Pancreas (tissue), 10 donors: ENCODE results near the gene CCDC127. TPM values are rescaled to one million over a fixed set of nuclear protein-coding genes. Genes with fewer than 3 reads are reported as not detected.

Source experiments
- ATAC-seq, 4 donors: fragments of 200-7000 bp; cut with Tn5 transposase; one replicate each; pipeline versions ENCODE4 v1.8.0 to v1.9.1; 2020; ENCODE audit warnings: mild to moderate bottlenecking in 4 of 4, moderate library complexity in 4 of 4
- DNase-seq, 6 donors: peaks; one replicate each; pipeline ENCODE4 v3.0.0-alpha.2; 2020
- FAIRE-seq: peaks from 2 replicates; lab custom pipeline; 2012; peaks lifted over from hg19 to GRCh38; lab: Jason Lieb, UNC
- H3K27ac ChIP-seq, 4 donors: fragments of 200-600 bp; sonication (generic); 1 replicate in 3 of 4; 2 replicates in 1 of 4; pipeline versions ENCODE4 v1.5.0 to v1.8.0; 2020
- H3K27me3 ChIP-seq, 4 donors: fragments of 200-600 bp; one replicate each; pipeline ENCODE4 v1.8.0; 2021
- H3K36me3 ChIP-seq, 3 donors: fragments of 200-600 bp; sonication (generic) in 1 of 3; one replicate each; pipeline versions ENCODE4 v1.5.0 to v1.8.0; 2020 to 2021
- H3K4me1 ChIP-seq, 3 donors: fragments of 200-600 bp; one replicate each; pipeline ENCODE4 v1.8.0; 2021
- H3K4me3 ChIP-seq, 4 donors: fragments of 200-600 bp; sonication (generic) in 2 of 4; one replicate each; pipeline versions ENCODE4 v1.5.0 to v1.8.0; 2020 to 2021
- H3K9me3 ChIP-seq, 4 donors: fragments of 200-600 bp; one replicate each; pipeline ENCODE4 v1.8.0; 2021
- CTCF ChIP-seq, 4 donors: fragments of 200-600 bp; sonication (generic) in 3 of 4; IDR thresholded peaks; one replicate each; pipeline versions ENCODE4 v1.5.0 to v1.8.0; 2021; ENCODE audit warnings: antibody characterized with exemption in 4 of 4
- WGBS, 2 donors: extraction: QIAGEN DNeasy Blood & Tissue Kit; methylation state at CpG; one replicate each; pipeline ENCODE4 v1.1.7; 2013; 5-methylcytosine and 5-hydroxymethylcytosine counted together
- intact Hi-C, 3 donors: fragments of 100-400 bp; cut with DNase I; formaldehyde crosslinking; loops; one replicate each; pipeline versions ENCODE4 v1.11.1 to v1.14.2; 2022
- polyA plus RNA-seq, 2 donors: library from polyadenylated mRNA; stranded (reverse); fragments of 200-250 nt; gene quantifications; one replicate each; pipeline ENCODE4 v1.2.3, GENCODE V29; 2013
- total RNA-seq, 6 donors: library from RNA; stranded (reverse); fragmentation: NEBNext Ultra II Directional in 4 of 6; extraction: Animal tissue kit (Norgen Biotek cat#: 25700) in 4 of 6; gene quantifications; one replicate each; pipeline versions ENCODE4 v1.2.1 to v1.2.4, GENCODE V29; 2021 to 2023
- donor health status: healthy with polysubstance abuse.
- donor health status: DM: no; HTN: no; CAD: no; lungs with moderate emphysema.
- donor health status: DM: no; HTN: no; CAD: no.
- donor health status: control.
- donor health status: control.
- donor health status: Bipolar disorder and iron deficiency.
- donor health status: DM: yes; HTN: yes; CAD: no.
- donor health status: DM: no; HTN: no; CAD: no.
- donor health status: DM: no; HTN: no; CAD: no.
- donor health status: DM: yes; HTN: yes; CAD: no.

Gene CCDC127
- total and polyA plus RNA-seq, 8 donors: 1.2 to 3.9 (median 1.9) TPM

- no peak overlapping the region for H3K4me3 ChIP-seq
- intact Hi-C loops: no loop called here
- no peaks in the 10 kb centered on the region for H3K36me3 ChIP-seq
- no peaks in the 10 kb centered on the region for H3K9me3 ChIP-seq
- no peak for FAIRE-seq
- H3K27ac ChIP-seq: no peak overlapping the region
- no peak for ATAC-seq
- H3K4me1 ChIP-seq: no peaks in the 10 kb centered on the region
- TF ChIP-seq CTCF (IDR thresholded peaks at IDR 0.05): no peak
- H3K27me3 ChIP-seq: no peaks in the 10 kb centered on the region
- 71 to 74% methylated on average over 7 of the region's 7 CpGs for WGBS, 2 donors
- peak in 2 of 6 donors; percentile 58 to 68 for DNase-seq
These were observed 54.7 kb downstream of the CCDC127 start for GRCh38 chr5:163338-163620.

GRCh38 chr5:162565-163337, 55.2 kb downstream of the CCDC127 start:
- no peak for TF ChIP-seq CTCF (IDR thresholded peaks at IDR 0.05)
- 72 to 82% methylated on average over 23 of the region's 23 CpGs for WGBS, 2 donors
- H3K4me3 ChIP-seq: no peak overlapping the region
- ATAC-seq (no peak), DNase-seq (peak in 2 of 6 donors; percentile 44 to 68), FAIRE-seq (no peak)
- H3K27ac ChIP-seq: no peak overlapping the region
- intact Hi-C loops: no loop called here
- H3K36me3 ChIP-seq: no peaks in the 10 kb centered on the region
- H3K27me3 ChIP-seq: no peaks in the 10 kb centered on the region
- H3K4me1 ChIP-seq: no peaks in the 10 kb centered on the region
- H3K9me3 ChIP-seq: no peaks in the 10 kb centered on the region

- H3K27me3 ChIP-seq: no peaks in the 10 kb centered on the region
- H3K4me3 ChIP-seq: no peak overlapping the region
- TF ChIP-seq CTCF (IDR thresholded peaks at IDR 0.05): no peak
- FAIRE-seq (no peak), DNase-seq (peak in 1 of 6 donors; percentile 53), ATAC-seq (no peak)
- H3K4me1 ChIP-seq: no peaks in the 10 kb centered on the region
- no peaks in the 10 kb centered on the region for H3K9me3 ChIP-seq
- intact Hi-C loops: no loop called here
- no peaks in the 10 kb centered on the region for H3K36me3 ChIP-seq
- no peak overlapping the region for H3K27ac ChIP-seq
- 75 to 92% methylated on average over 19 of the region's 19 CpGs for WGBS, 2 donors
These were observed 55.8 kb downstream of the CCDC127 start for GRCh38 chr5:162190-162564.

GRCh38 chr5:161803-162110, 56.2 kb downstream of the CCDC127 start:
- no peaks in the 10 kb centered on the region for H3K4me1 ChIP-seq
- no peak for TF ChIP-seq CTCF (IDR thresholded peaks at IDR 0.05)
- H3K9me3 ChIP-seq: no peaks in the 10 kb centered on the region
- no peak overlapping the region for H3K4me3 ChIP-seq
- ATAC-seq (no peak), DNase-seq (peak in 1 of 6 donors; percentile 51), FAIRE-seq (no peak)
- WGBS, 2 donors: 79 to 94% methylated on average over 17 of the region's 17 CpGs
- no peak overlapping the region for H3K27ac ChIP-seq
- H3K27me3 ChIP-seq: no peaks in the 10 kb centered on the region
- H3K36me3 ChIP-seq: no peaks in the 10 kb centered on the region
- intact Hi-C loops: no loop called here

GRCh38 chr5:160921-161802, 56.8 kb downstream of the CCDC127 start:
- Histone ChIP-seq H3K9me3 (no peaks in the 10 kb centered on the region), H3K36me3 (no peaks in the 10 kb centered on the region), H3K4me1 (no peaks in the 10 kb centered on the region), H3K4me3 (no peak overlapping the region), H3K27me3 (no peaks in the 10 kb centered on the region), H3K27ac (no peak overlapping the region)
- no peak for TF ChIP-seq CTCF (IDR thresholded peaks at IDR 0.05)
- no peak for ATAC-seq
- 68 to 82% methylated on average over 23 of the region's 23 CpGs for WGBS, 2 donors
- DNase-seq: peak in 1 of 6 donors; percentile 34
- FAIRE-seq: no peak
- intact Hi-C loops: no loop called here
